Measurements from ENCODE around the gene MYO3A. TPM values are rescaled to one million over a fixed set of nuclear protein-coding genes. Genes with fewer than 3 reads are reported as not detected.

MYO3A gene
- total and polyA plus RNA-seq, 2 donors (not counting 1 experiment from before 2014, with no cell fraction given), result 0.27 to 1.4 TPM

- H3K4me3 Mint-ChIP-seq, result no peak overlapping the region
- intact Hi-C loops (cut with micrococcal nuclease), result no loop called here
- POLR2A ChIA-PET, result no interaction called here
- no peaks in the 10 kb centered on the region for H4K20me1 ChIP-seq (ENCODE audit: control insufficient read depth, insufficient read depth, low read length, poor library complexity, severe bottlenecking)
- no peak overlapping the region for H3K27ac ChIP-seq (ENCODE audit: low read length in 2 of 2)
- H3K27me3 ChIP-seq (replicated peaks in 1 of 4; ENCODE audit: control extremely low read depth in 1 of 4, control insufficient read depth in 3 of 4, insufficient read depth in 4 of 4, low read length in 3 of 4), result no peaks in the 10 kb centered on the region
- no peak overlapping the region for H2AFZ ChIP-seq (ENCODE audit: insufficient read depth, low read depth, low read length, poor library complexity, severe bottlenecking)
- H3K9me3 ChIP-seq (ENCODE audit: control extremely low read depth in 1 of 3, control insufficient read depth in 2 of 3, insufficient read depth in 1 of 3, low read length in 2 of 3), result no peaks in the 10 kb centered on the region
- H3K9ac ChIP-seq (ENCODE audit: low read length), result no peak overlapping the region
- H3K27me3 Mint-ChIP-seq, result no peaks in the 10 kb centered on the region
- CTCF ChIA-PET, result no interaction called here
- WGBS (ENCODE audit: insufficient coverage), result no CpG with 5 or more reads among the region's 3 CpGs
- DNase-seq (no peak), ATAC-seq (ENCODE audit: low read depth) (no peak)
- H3K36me3 ChIP-seq (replicated peaks in 1 of 2; ENCODE audit: control extremely low read depth in 1 of 2, control insufficient read depth in 1 of 2, extremely low read depth in 1 of 2, insufficient read depth in 2 of 2, low read length in 1 of 2), result no peaks in the 10 kb centered on the region
- H3K4me2 ChIP-seq (replicated peaks; ENCODE audit: low read depth, low read length, poor library complexity, severe bottlenecking), result no peak overlapping the region
- no peak for TF ChIP-seq EZH2 (IDR thresholded peaks at IDR 0.05; ENCODE audit: borderline replicate concordance, insufficient read depth, low read depth, low read length, poor library complexity, severe bottlenecking)
- TF ChIP-seq CTCF (IDR thresholded peaks at IDR 0.05), result no peak
- no peaks in the 10 kb centered on the region for H3K4me1 Mint-ChIP-seq
- H3K27ac Mint-ChIP-seq, result no peak overlapping the region
- no peaks in the 10 kb centered on the region for H3K4me1 ChIP-seq (ENCODE audit: control insufficient read depth in 2 of 2, insufficient read depth in 2 of 2, low read length in 2 of 2)
- no peak overlapping the region for H3K4me3 ChIP-seq (ENCODE audit: control extremely low read depth in 1 of 5, extremely low read depth in 1 of 5, insufficient read depth in 1 of 5, low read depth in 2 of 5, low read length in 4 of 5)
- no peaks in the 10 kb centered on the region for H3K79me2 ChIP-seq (ENCODE audit: control insufficient read depth, insufficient read depth, low read length)
- no peaks in the 10 kb centered on the region for H3K9me3 Mint-ChIP-seq (ENCODE audit: insufficient read depth)
Measured at GRCh38 chr10:26029858-26030257, 95.8 kb downstream of the MYO3A start.

- Mint-ChIP-seq H3K9me3 (ENCODE audit: insufficient read depth) (no peaks in the 10 kb centered on the region), H3K27ac (no peak overlapping the region), H3K4me3 (no peak overlapping the region), H3K4me1 (no peaks in the 10 kb centered on the region), H3K27me3 (no peaks in the 10 kb centered on the region)
- H3K27ac ChIP-seq (ENCODE audit: low read length in 2 of 2), result no peak overlapping the region
- H3K79me2 ChIP-seq (ENCODE audit: control insufficient read depth, insufficient read depth, low read length), result no peaks in the 10 kb centered on the region
- no peaks in the 10 kb centered on the region for H3K27me3 ChIP-seq (replicated peaks in 1 of 4; ENCODE audit: control extremely low read depth in 1 of 4, control insufficient read depth in 3 of 4, insufficient read depth in 4 of 4, low read length in 3 of 4)
- H3K4me3 ChIP-seq (ENCODE audit: control extremely low read depth in 1 of 5, extremely low read depth in 1 of 5, insufficient read depth in 1 of 5, low read depth in 2 of 5, low read length in 4 of 5), result no peak overlapping the region
- intact Hi-C loops (cut with micrococcal nuclease), result no loop called here
- H3K4me2 ChIP-seq (replicated peaks; ENCODE audit: low read depth, low read length, poor library complexity, severe bottlenecking), result no peak overlapping the region
- ATAC-seq (ENCODE audit: low read depth), result no peak
- H3K9me3 ChIP-seq (ENCODE audit: control extremely low read depth in 1 of 3, control insufficient read depth in 2 of 3, insufficient read depth in 1 of 3, low read length in 2 of 3), result no peaks in the 10 kb centered on the region
- no peaks in the 10 kb centered on the region for H3K4me1 ChIP-seq (ENCODE audit: control insufficient read depth in 2 of 2, insufficient read depth in 2 of 2, low read length in 2 of 2)
- no peaks in the 10 kb centered on the region for H4K20me1 ChIP-seq (ENCODE audit: control insufficient read depth, insufficient read depth, low read length, poor library complexity, severe bottlenecking)
- ChIA-PET CTCF (interaction anchor here (1.1 kb wide), 1 partner anchor 156 kb away, joined by 3 read pairs; no protein-coding TSS in a partner anchor), POLR2A (no interaction called here)
- H3K9ac ChIP-seq (ENCODE audit: low read length), result no peak overlapping the region
- no peak for TF ChIP-seq CTCF (IDR thresholded peaks at IDR 0.05)
- TF ChIP-seq EZH2 (IDR thresholded peaks at IDR 0.05; ENCODE audit: borderline replicate concordance, insufficient read depth, low read depth, low read length, poor library complexity, severe bottlenecking), result no peak
- no CpG with 5 or more reads among the region's 3 CpGs for WGBS (ENCODE audit: insufficient coverage)
- DNase-seq, result no peak
- no peak overlapping the region for H2AFZ ChIP-seq (ENCODE audit: insufficient read depth, low read depth, low read length, poor library complexity, severe bottlenecking)
- no peaks in the 10 kb centered on the region for H3K36me3 ChIP-seq (replicated peaks in 1 of 2; ENCODE audit: control extremely low read depth in 1 of 2, control insufficient read depth in 1 of 2, extremely low read depth in 1 of 2, insufficient read depth in 2 of 2, low read length in 1 of 2)
Measured at GRCh38 chr10:26031300-26031699, 97.3 kb downstream of the MYO3A start.

All from B cell (primary cell).